ENCODE results near the gene MTCL1.

- TF ChIP-seq CTCF (IDR thresholded peaks at IDR 0.05), result no peak
- no peak for TF ChIP-seq EP300 (IDR thresholded peaks at IDR 0.05)
- TF ChIP-seq POLR2A (IDR thresholded peaks at IDR 0.05), result no peak
Measured at GRCh38 chr18:8706791-8707555, 1.6 kb downstream of the MTCL1 start.

Measured in ovary (tissue), 3 donors.